Ureter (tissue), 1 donor: ENCODE results near the gene CHRNB4. TPM values are rescaled to one million over a fixed set of nuclear protein-coding genes. Genes with fewer than 3 reads are reported as not detected.

Experiments used
- DNase-seq: peaks from one replicate; pipeline ENCODE4 v3.0.0-alpha.2; 2020; ENCODE audit warnings: low spot score
- total RNA-seq: library from RNA; stranded (reverse); gene quantifications from one replicate; pipeline ENCODE4 v1.2.4, GENCODE V29; 2023
- donor health status: DM: yes; HTN: yes; CAD: no.

CHRNB4 gene
- total RNA-seq, 1 donor from 2014 or later = 0.57 TPM

GRCh38 chr15:78668987-78669386, 28.0 kb upstream of the CHRNB4 start:
- no peak for DNase-seq

GRCh38 chr15:78667578-78668236, 26.7 kb upstream of the CHRNB4 start:
- no peak for DNase-seq

GRCh38 chr15:78666010-78666409, 25.0 kb upstream of the CHRNB4 start:
- no peak for DNase-seq

- no peak for DNase-seq
Observed at GRCh38 chr15:78663703-78664102, 22.7 kb upstream of the CHRNB4 start.

GRCh38 chr15:78662028-78662427, 21.0 kb upstream of the CHRNB4 start:
- no peak for DNase-seq

GRCh38 chr15:78661001-78661400, 20.0 kb upstream of the CHRNB4 start:
- DNase-seq = no peak

GRCh38 chr15:78660584-78660983, 19.6 kb upstream of the CHRNB4 start:
- DNase-seq = no peak

- DNase-seq = no peak
Observed at GRCh38 chr15:78658823-78659222, 17.8 kb upstream of the CHRNB4 start.

- no peak for DNase-seq
Observed at GRCh38 chr15:78654272-78654671, 13.3 kb upstream of the CHRNB4 start.

GRCh38 chr15:78651930-78652615, 11.1 kb upstream of the CHRNB4 start:
- no peak for DNase-seq

- no peak for DNase-seq
Observed at GRCh38 chr15:78651007-78651406, 10.0 kb upstream of the CHRNB4 start.

- no peak for DNase-seq
Observed at GRCh38 chr15:78650022-78650421, 9.0 kb upstream of the CHRNB4 start.

- DNase-seq = no peak
Observed at GRCh38 chr15:78645009-78645408, 4.0 kb upstream of the CHRNB4 start.

- no peak for DNase-seq
Observed at GRCh38 chr15:78642331-78642730, 1.3 kb upstream of the CHRNB4 start.

- DNase-seq = no peak
Observed at GRCh38 chr15:78641749-78642275, 802 bp upstream of the CHRNB4 start.

GRCh38 chr15:78640527-78641101, 396 bp downstream of the CHRNB4 start:
- no peak for DNase-seq

- no peak for DNase-seq
Observed at GRCh38 chr15:78638658-78639314, 2.2 kb downstream of the CHRNB4 start.

GRCh38 chr15:78637776-78638435, 3.1 kb downstream of the CHRNB4 start:
- no peak for DNase-seq

- DNase-seq = no peak
Observed at GRCh38 chr15:78636378-78636859, 4.6 kb downstream of the CHRNB4 start.

GRCh38 chr15:78635346-78635745, 5.7 kb downstream of the CHRNB4 start:
- DNase-seq = no peak

GRCh38 chr15:78634210-78635145, 6.5 kb downstream of the CHRNB4 start:
- no peak for DNase-seq
